ENCODE data around the gene NTN5. TPM values are rescaled to one million over a fixed set of nuclear protein-coding genes. Genes with fewer than 3 reads are reported as not detected.

NTN5 gene
- total RNA-seq, 1 donor from 2014 or later, result 0.11 TPM

DNA sequence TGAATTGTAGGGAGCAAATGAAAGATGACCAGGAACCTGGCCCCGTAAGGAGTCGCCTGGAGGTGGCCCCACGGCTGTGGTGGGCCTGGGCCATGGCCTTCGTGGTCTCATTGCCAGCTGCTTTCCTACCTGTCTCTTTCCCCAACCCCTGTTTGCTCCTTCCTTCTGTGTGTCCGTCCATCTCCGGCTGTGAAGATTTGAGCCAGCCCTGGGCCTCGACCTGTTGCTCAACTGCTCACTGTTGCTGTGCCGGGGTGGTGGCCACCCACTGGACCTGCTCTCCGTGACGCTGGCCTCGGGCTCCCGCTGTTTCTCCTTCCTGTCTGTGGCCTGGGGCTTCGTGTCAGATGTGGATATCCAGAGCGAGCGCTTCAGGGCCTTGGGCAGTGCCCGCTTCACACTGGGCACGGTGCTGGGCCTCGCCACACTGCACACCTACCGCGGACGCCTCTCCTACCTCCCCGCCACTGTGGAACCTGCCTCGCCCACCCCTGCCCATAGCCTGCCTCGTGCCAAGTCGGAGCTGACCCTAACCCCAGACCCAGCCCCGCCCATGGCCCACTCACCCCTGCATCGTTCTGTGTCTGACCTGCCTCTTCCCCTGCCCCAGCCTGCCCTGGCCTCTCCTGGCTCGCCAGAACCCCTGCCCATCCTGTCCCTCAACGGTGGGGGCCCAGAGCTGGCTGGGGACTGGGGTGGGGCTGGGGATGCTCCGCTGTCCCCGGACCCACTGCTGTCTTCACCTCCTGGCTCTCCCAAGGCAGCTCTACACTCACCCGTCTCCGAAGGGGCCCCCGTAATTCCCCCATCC lies 44.1 kb downstream of the NTN5 start:
- H3K27ac ChIP-seq (ENCODE audit: low read depth, low read length), result no peak overlapping the region
- Mint-ChIP-seq H3K27me3 (ENCODE audit: low read depth, unreplicated experiment) (no peaks in the 10 kb centered on the region), H3K27ac (ENCODE audit: unreplicated experiment) (no peak overlapping the region), H3K4me1 (ENCODE audit: low read depth, unreplicated experiment) (peaks cover 2% of the 10 kb centered on the region), H3K36me3 (ENCODE audit: low read depth, unreplicated experiment) (peaks cover 5% of the 10 kb centered on the region), H3K4me3 (ENCODE audit: unreplicated experiment) (no peak overlapping the region), H3K9me3 (ENCODE audit: unreplicated experiment) (no peaks in the 10 kb centered on the region)
- H3K4me3 ChIP-seq (ENCODE audit: insufficient read depth, low read depth, low read length), result no peak overlapping the region
- H4K20me1 ChIP-seq (ENCODE audit: insufficient read depth, low read length), result peaks cover 4% of the 10 kb centered on the region
- no peaks in the 10 kb centered on the region for H3K27me3 ChIP-seq (ENCODE audit: insufficient read depth, low read length)
- TF ChIP-seq EZH2 (IDR thresholded peaks at IDR 0.05; ENCODE audit: insufficient read depth, low read length) (no peak), CTCF (IDR thresholded peaks at IDR 0.05; ENCODE audit: insufficient read depth, low read depth, low read length) (no peak)
- no peaks in the 10 kb centered on the region for H3K36me3 ChIP-seq (ENCODE audit: insufficient read depth, low read length)
- peaks cover 14% of the 10 kb centered on the region for H3K4me1 ChIP-seq (ENCODE audit: insufficient read depth, low read length)
- no peak for FAIRE-seq
- no peak overlapping the region for H3K4me2 ChIP-seq (ENCODE audit: low read length)
- H3K79me2 ChIP-seq (ENCODE audit: insufficient read depth, low read length), result peaks cover 14% of the 10 kb centered on the region
- H3K9me3 ChIP-seq (ENCODE audit: insufficient read depth, low read depth, low read length), result no peaks in the 10 kb centered on the region
- no peak overlapping the region for H2AFZ ChIP-seq (ENCODE audit: low read depth, low read length)
- no peak for DNase-seq (ENCODE audit: low read depth)
- H3K9ac ChIP-seq (ENCODE audit: low read length), result no peak overlapping the region

DNA sequence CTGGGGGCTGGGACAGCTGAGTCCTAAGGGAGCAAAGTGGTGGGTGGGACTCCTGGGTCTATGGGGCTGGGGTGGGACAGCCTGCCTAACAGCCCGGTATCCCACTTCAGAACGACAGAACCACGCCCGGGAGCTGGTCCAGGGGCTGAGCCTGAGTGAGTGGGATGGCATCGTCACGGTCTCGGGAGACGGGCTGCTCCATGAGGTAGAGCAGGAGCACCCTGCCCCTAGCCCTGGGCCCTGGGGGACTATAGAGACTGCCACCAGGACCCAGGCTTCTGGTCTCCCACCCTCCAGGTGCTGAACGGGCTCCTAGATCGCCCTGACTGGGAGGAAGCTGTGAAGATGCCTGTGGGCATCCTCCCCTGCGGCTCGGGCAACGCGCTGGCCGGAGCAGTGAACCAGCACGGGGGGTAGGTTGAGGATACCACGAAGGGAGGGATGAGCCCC lies 44.9 kb downstream of the NTN5 start:
- Mint-ChIP-seq H3K4me1 (ENCODE audit: low read depth, unreplicated experiment) (peaks cover 7% of the 10 kb centered on the region), H3K9me3 (ENCODE audit: unreplicated experiment) (no peaks in the 10 kb centered on the region)
- FAIRE-seq, result no peak

More for the DNA sequence above, 44.9 kb downstream of the NTN5 start:
- H3K4me2 ChIP-seq (ENCODE audit: low read length), result no peak overlapping the region
- no peak overlapping the region for H2AFZ ChIP-seq (ENCODE audit: low read depth, low read length)
- DNase-seq (ENCODE audit: low read depth), result no peak
- no peak overlapping the region for H3K27ac ChIP-seq (ENCODE audit: low read depth, low read length)
- peaks cover 4% of the 10 kb centered on the region for H4K20me1 ChIP-seq (ENCODE audit: insufficient read depth, low read length)
- no peak overlapping the region for H3K9ac ChIP-seq (ENCODE audit: low read length)
- H3K4me1 ChIP-seq (ENCODE audit: insufficient read depth, low read length), result peaks cover 20% of the 10 kb centered on the region
- no peak overlapping the region for H3K4me3 ChIP-seq (ENCODE audit: insufficient read depth, low read depth, low read length)
- Mint-ChIP-seq H3K36me3 (ENCODE audit: low read depth, unreplicated experiment) (peaks cover 5% of the 10 kb centered on the region), H3K27me3 (ENCODE audit: low read depth, unreplicated experiment) (no peaks in the 10 kb centered on the region), H3K4me3 (ENCODE audit: unreplicated experiment) (no peak overlapping the region), H3K27ac (ENCODE audit: unreplicated experiment) (no peak overlapping the region)
- no peaks in the 10 kb centered on the region for H3K9me3 ChIP-seq (ENCODE audit: insufficient read depth, low read depth, low read length)
- H3K36me3 ChIP-seq (ENCODE audit: insufficient read depth, low read length), result no peaks in the 10 kb centered on the region
- TF ChIP-seq EZH2 (IDR thresholded peaks at IDR 0.05; ENCODE audit: insufficient read depth, low read length) (no peak), CTCF (IDR thresholded peaks at IDR 0.05; ENCODE audit: insufficient read depth, low read depth, low read length) (no peak)
- H3K27me3 ChIP-seq (ENCODE audit: insufficient read depth, low read length), result no peaks in the 10 kb centered on the region
- H3K79me2 ChIP-seq (ENCODE audit: insufficient read depth, low read length), result peaks cover 17% of the 10 kb centered on the region
